ENCODE data around the gene ADGRG3. TPM values are rescaled to one million over a fixed set of nuclear protein-coding genes. Genes with fewer than 3 reads are reported as not detected.

Gene ADGRG3
- polyA plus RNA-seq, 1 donor (not counting 4 experiments of a cell fraction or from before 2014, with no cell fraction given), result not detected

DNA sequence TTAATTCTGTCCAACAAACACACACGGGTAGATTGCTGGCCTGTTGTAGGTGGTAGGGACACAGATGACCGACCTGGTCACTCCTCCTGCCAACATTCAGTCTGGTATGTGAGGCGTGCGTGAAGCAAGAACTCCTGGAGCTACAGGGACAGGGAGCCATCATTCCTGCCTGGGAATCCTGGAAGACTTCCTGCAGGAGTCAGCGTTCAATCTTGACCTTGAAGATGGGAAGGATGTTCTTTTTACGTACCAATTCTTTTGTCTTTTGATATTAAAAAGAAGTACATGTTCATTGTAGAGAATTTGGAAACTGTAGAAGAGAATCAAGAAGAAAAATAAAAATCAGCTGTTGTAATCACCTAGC, 3.5 kb upstream of the ADGRG3 start:
- Histone ChIP-seq H3K4me3 (ENCODE audit: control insufficient read depth in 2 of 3, extremely low read depth in 1 of 3, insufficient read depth in 2 of 3, low read depth in 1 of 3, low read length in 3 of 3) (no peak overlapping the region), H3K4me2 (ENCODE audit: control insufficient read depth, extremely low read depth, insufficient read depth, low read depth, low read length) (no peak overlapping the region), H3K79me2 (ENCODE audit: control insufficient read depth, insufficient read depth, low read length) (no peaks in the 10 kb centered on the region), H3K9ac (ENCODE audit: control insufficient read depth, extremely low read depth, insufficient read depth, low read length) (no peak overlapping the region), H3K36me3 (ENCODE audit: control insufficient read depth in 2 of 2, extremely low read depth in 1 of 2, insufficient read depth in 2 of 2, low read length in 2 of 2) (peaks cover 24 to 29% of the 10 kb centered on the region in 2 experiments), H3K27ac (ENCODE audit: control insufficient read depth, insufficient read depth, low read length) (no peak overlapping the region), H3K4me1 (ENCODE audit: control insufficient read depth, extremely low read depth, insufficient read depth, low read length) (no peaks in the 10 kb centered on the region), H3K27me3 (ENCODE audit: control insufficient read depth, extremely low read depth, insufficient read depth, low read length) (no peaks in the 10 kb centered on the region), H3K9me1 (ENCODE audit: control insufficient read depth, extremely low read depth, insufficient read depth, low read length) (no peaks in the 10 kb centered on the region), H4K20me1 (ENCODE audit: control insufficient read depth, extremely low read depth, insufficient read depth, low read length) (no peaks in the 10 kb centered on the region), H3K9me3 (ENCODE audit: control insufficient read depth, low read depth, low read length) (no peaks in the 10 kb centered on the region), H2AFZ (ENCODE audit: control insufficient read depth, low read length) (no peak overlapping the region)
- DNase-seq (ENCODE audit: low read depth, low spot score) (no peak), FAIRE-seq (no peak)
- TF ChIP-seq, protein P1, sequence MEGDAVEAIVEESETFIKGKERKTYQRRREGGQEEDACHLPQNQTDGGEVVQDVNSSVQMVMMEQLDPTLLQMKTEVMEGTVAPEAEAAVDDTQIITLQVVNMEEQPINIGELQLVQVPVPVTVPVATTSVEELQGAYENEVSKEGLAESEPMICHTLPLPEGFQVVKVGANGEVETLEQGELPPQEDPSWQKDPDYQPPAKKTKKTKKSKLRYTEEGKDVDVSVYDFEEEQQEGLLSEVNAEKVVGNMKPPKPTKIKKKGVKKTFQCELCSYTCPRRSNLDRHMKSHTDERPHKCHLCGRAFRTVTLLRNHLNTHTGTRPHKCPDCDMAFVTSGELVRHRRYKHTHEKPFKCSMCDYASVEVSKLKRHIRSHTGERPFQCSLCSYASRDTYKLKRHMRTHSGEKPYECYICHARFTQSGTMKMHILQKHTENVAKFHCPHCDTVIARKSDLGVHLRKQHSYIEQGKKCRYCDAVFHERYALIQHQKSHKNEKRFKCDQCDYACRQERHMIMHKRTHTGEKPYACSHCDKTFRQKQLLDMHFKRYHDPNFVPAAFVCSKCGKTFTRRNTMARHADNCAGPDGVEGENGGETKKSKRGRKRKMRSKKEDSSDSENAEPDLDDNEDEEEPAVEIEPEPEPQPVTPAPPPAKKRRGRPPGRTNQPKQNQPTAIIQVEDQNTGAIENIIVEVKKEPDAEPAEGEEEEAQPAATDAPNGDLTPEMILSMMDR (optimal IDR thresholded peaks at IDR 0.05 in 1 of 3, IDR thresholded peaks at IDR 0.05 in 1 of 3, conservative IDR thresholded peaks at IDR 0.05 in 1 of 3; ENCODE audit: extremely low read depth in 1 of 3, insufficient read depth in 2 of 3, low read length in 3 of 3), result no peak
- no peak for TF ChIP-seq EZH2 (IDR thresholded peaks at IDR 0.05; ENCODE audit: low read length)
- dilution Hi-C loops (cut with MboI; ENCODE audit: extremely low pct_ligation_motif_present, low sequenced_read_pairs), result no loop called here

DNA sequence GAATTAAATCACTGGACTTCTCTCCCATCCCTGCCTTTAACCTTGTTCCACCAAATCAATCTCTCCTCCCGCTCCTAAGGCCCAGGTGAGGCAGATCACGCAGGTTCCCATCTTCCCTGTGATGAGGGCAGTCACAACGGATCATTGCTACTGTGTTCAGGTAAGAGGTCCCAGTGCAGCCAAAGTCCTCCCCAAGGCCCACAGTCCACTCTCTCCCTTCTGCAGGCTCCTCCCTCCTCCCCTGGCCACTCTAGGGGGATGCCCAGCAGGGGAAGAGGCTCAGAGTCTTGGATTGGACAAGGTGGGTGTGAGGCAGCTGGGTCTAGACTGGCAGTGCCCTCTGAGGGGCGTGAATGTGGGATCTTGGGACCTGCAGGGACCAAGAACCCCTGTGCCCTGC, 2.6 kb upstream of the ADGRG3 start:
- Histone ChIP-seq H4K20me1 (ENCODE audit: control insufficient read depth, extremely low read depth, insufficient read depth, low read length) (no peaks in the 10 kb centered on the region), H3K36me3 (ENCODE audit: control insufficient read depth in 2 of 2, extremely low read depth in 1 of 2, insufficient read depth in 2 of 2, low read length in 2 of 2) (peaks cover 19 to 27% of the 10 kb centered on the region in 2 experiments), H3K4me1 (ENCODE audit: control insufficient read depth, extremely low read depth, insufficient read depth, low read length) (no peaks in the 10 kb centered on the region), H3K27ac (ENCODE audit: control insufficient read depth, insufficient read depth, low read length) (no peak overlapping the region), H3K9me1 (ENCODE audit: control insufficient read depth, extremely low read depth, insufficient read depth, low read length) (no peaks in the 10 kb centered on the region), H3K9me3 (ENCODE audit: control insufficient read depth, low read depth, low read length) (no peaks in the 10 kb centered on the region), H3K79me2 (ENCODE audit: control insufficient read depth, insufficient read depth, low read length) (no peaks in the 10 kb centered on the region), H3K9ac (ENCODE audit: control insufficient read depth, extremely low read depth, insufficient read depth, low read length) (no peak overlapping the region), H3K4me2 (ENCODE audit: control insufficient read depth, extremely low read depth, insufficient read depth, low read depth, low read length) (no peak overlapping the region), H3K27me3 (ENCODE audit: control insufficient read depth, extremely low read depth, insufficient read depth, low read length) (no peaks in the 10 kb centered on the region), H3K4me3 (ENCODE audit: control insufficient read depth in 2 of 3, extremely low read depth in 1 of 3, insufficient read depth in 2 of 3, low read depth in 1 of 3, low read length in 3 of 3) (no peak overlapping the region), H2AFZ (ENCODE audit: control insufficient read depth, low read length) (no peak overlapping the region)
- FAIRE-seq, result no peak
- dilution Hi-C loops (cut with MboI; ENCODE audit: extremely low pct_ligation_motif_present, low sequenced_read_pairs), result no loop called here
- DNase-seq (ENCODE audit: low read depth, low spot score), result no peak
- no peak for TF ChIP-seq EZH2 (IDR thresholded peaks at IDR 0.05; ENCODE audit: low read length)
- TF ChIP-seq, protein P1 (optimal IDR thresholded peaks at IDR 0.05 in 1 of 3, IDR thresholded peaks at IDR 0.05 in 1 of 3, conservative IDR thresholded peaks at IDR 0.05 in 1 of 3; ENCODE audit: extremely low read depth in 1 of 3, insufficient read depth in 2 of 3, low read length in 3 of 3), result no peak
